NCI-H2171 (cell line): ENCODE results near the gene PRUNE2.
"Not testable (repeated sequence)": the region's sequence is repeated elsewhere in the genome, so short reads cannot be mapped to it uniquely, and the experiment has no call there.

Experiments
- DNase-seq: peaks from one replicate; lab custom pipeline; 2025; lab: John Stamatoyannopoulos, UW

Gene PRUNE2

GRCh38 chr9:76600007-76600615 lies 305.8 kb downstream of the PRUNE2 start:
- no peak for DNase-seq

GRCh38 chr9:76598981-76599380 lies 306.9 kb downstream of the PRUNE2 start:
- DNase-seq = no peak

DNA sequence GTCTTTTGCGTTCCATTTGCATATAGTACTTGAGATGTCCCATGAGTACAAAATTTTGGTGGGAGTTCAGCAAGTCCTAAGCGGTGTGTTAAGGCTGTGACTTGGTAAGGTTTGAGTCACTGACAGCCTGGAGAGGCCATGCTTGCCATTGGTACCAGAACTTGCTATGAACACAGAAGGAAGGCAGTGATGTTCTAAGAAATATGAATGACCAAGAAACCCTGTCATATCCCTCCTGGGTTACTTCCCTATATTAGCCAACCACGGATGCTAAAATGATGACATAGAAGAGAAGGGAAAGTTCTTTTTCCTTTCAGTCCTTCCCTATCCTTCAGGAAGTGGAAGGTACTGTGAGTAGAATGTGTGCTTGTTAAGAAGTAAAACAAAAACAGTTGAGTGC lies 310.3 kb downstream of the PRUNE2 start:
- no peak for DNase-seq

GRCh38 chr9:76594764-76595424 lies 311.0 kb downstream of the PRUNE2 start:
- no peak for DNase-seq

GRCh38 chr9:76593961-76594735 lies 311.8 kb downstream of the PRUNE2 start:
- not testable (repeated sequence) for DNase-seq

DNA sequence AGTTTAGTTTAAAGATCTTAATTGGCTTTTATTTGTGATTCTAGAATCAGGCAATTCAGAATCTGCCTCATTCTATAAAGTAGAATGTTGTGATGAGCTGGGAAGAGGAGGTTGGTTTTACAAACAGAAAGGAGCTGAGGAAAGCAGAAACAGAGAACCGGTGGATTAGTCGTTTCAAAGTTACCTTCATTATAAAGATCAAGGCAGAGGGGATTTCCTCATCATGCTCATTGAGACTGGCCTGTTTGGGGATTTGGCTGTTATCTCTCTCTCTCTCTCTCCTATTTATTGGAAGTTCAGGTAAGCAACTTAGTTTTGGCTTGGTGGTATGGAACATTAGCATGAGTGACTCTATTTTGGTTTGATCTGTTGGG lies 313.0 kb downstream of the PRUNE2 start:
- no peak for DNase-seq

- no peak for DNase-seq
These were observed 313.6 kb downstream of the PRUNE2 start for GRCh38 chr9:76592091-76592973.

DNA sequence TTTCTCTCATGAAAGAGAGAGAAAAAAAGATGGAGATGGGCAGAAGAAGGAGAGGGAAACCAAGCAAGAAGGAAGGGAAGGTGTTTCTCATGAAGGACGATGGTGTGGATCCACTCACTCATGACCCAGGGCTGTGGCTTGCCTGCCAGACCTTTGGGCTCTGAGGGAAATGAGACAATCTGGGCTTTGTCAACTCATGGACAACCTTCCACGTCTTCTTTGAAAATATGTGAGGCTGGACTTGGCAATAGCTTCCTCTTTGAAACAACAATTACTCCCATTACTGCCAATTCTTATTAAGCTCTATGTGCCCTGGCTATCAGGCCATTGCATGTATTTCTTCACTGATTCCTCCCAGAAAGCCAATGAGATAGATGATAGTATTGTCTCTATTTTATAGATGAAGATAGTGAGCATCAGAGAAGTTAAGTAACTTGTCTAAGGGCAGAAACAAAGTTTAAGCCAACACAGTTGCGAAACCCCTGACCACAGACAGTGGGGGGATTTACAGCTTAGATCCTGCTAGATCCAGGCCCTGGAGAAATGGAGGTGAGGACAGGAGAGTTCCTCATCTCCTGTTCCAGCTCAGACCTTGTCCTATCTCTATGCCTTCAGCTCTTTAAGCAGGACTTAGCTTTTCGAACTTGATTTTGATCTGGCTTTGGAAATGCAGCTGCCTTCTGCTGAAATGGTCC lies 314.5 kb downstream of the PRUNE2 start:
- DNase-seq = no peak

DNA sequence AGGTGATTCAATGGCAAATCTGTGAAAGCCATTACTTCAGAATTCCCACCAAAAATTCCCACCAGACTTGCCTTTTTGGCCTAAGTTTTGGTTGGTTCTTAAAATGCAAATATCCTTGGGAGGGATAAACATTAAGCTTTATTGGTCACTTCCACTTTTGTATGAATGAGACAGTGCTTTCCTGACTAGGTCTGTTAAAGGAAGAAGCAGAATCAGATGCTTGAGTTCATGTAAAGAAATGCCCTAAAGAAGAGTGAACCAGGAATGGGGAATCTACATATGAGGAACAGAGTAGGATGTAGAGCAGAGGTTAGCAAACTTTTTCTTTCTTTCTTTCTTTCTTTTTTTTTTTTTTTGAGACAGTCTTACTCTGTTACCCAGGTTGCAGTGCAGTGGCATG lies 317.6 kb downstream of the PRUNE2 start:
- no peak for DNase-seq

GRCh38 chr9:76586390-76587314 lies 319.3 kb downstream of the PRUNE2 start:
- no peak for DNase-seq

GRCh38 chr9:76585487-76586389 lies 320.2 kb downstream of the PRUNE2 start:
- no peak for DNase-seq

GRCh38 chr9:76583256-76583655 lies 322.7 kb downstream of the PRUNE2 start:
- DNase-seq = no peak

GRCh38 chr9:76581731-76582130 lies 324.2 kb downstream of the PRUNE2 start:
- DNase-seq = no peak

- DNase-seq = no peak
These were observed 325.1 kb downstream of the PRUNE2 start for GRCh38 chr9:76580820-76581219.

DNA sequence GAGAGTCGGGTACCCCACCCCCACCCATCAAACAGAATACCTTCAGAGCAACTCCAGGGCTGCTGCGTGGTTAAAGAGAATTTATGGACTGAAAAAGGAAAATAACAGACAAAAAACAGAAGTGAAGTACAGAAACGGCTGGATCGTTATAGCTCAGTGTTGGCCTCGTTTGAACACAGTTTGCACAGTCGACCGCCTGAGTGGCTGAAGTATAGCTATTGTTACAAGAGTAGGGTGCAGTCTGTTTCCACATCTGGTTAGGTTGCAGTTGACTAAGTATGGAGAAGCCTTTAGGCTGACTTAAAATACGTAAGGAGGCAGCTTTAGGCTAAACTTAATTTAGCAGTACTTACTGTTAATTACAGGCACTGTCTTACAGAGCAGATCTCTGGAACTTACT lies 325.7 kb downstream of the PRUNE2 start:
- DNase-seq = no peak

GRCh38 chr9:76576344-76576743 lies 329.6 kb downstream of the PRUNE2 start:
- DNase-seq = no peak

DNA sequence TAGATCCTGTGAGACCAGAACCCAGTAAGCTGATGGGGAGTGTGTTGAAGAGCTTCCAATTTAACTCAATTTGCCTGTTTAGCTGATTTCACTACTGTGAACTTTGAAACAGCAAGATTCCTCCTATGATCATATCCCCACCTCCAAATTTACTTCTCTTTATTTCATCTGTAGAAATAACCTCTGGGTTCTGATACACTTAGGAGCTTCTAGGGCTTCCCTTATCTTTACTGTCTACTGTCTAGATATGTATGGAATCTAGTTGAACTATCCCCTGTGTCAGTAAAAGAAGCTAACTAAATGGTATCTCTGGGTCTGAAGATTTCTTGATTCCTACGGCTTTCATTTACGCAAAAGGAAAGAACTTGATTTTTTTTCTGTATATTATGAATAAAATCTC lies 330.2 kb downstream of the PRUNE2 start:
- no peak for DNase-seq

GRCh38 chr9:76573905-76574760 lies 331.8 kb downstream of the PRUNE2 start:
- no peak for DNase-seq

GRCh38 chr9:76573408-76573807 lies 332.5 kb downstream of the PRUNE2 start:
- no peak for DNase-seq
